Lung (tissue), 12 donors: ENCODE measurements around the gene SHISA5. TPM values are rescaled to one million over a fixed set of nuclear protein-coding genes. Genes with fewer than 3 reads are reported as not detected.

Experiments used
- ATAC-seq: fragments of 200-7000 bp; cut with Tn5 transposase; one replicate; pipeline ENCODE4 v1.9.1; 2020; ENCODE audit warnings: moderate number of reproducible peaks; ENCODE audit not compliant: insufficient read depth, low FRiP score
- DNase-seq, 3 donors: peaks; one replicate each; pipeline ENCODE4 v3.0.0-alpha.2; 2013 to 2017
- H3K27ac ChIP-seq, 2 donors: one replicate each; pipeline ENCODE4 v1.5.1; 2013; ENCODE audit warnings: mild to moderate bottlenecking in 2 of 2, moderate library complexity in 2 of 2, control low read depth in 1 of 2, inconsistent platforms in 1 of 2, low read depth in 1 of 2, low read length in 1 of 2
- H3K27me3 ChIP-seq, 3 donors: one replicate each; pipeline ENCODE4 v1.5.1; 2013; ENCODE audit warnings: low read length in 2 of 3; ENCODE audit not compliant: control insufficient read depth in 3 of 3, insufficient read depth in 3 of 3
- H3K36me3 ChIP-seq, 4 donors: one replicate each; pipeline ENCODE4 v1.5.1; 2013; ENCODE audit warnings: low read length in 4 of 4, mild to moderate bottlenecking in 1 of 4, moderate library complexity in 1 of 4; ENCODE audit not compliant: control insufficient read depth in 4 of 4, insufficient read depth in 4 of 4
- H3K4me1 ChIP-seq, 5 donors: one replicate each; pipeline ENCODE4 v1.5.1; 2013; ENCODE audit warnings: low read length in 5 of 5, mild to moderate bottlenecking in 2 of 5, moderate library complexity in 1 of 5; ENCODE audit not compliant: control insufficient read depth in 5 of 5, insufficient read depth in 5 of 5
- H3K4me3 ChIP-seq: one replicate; pipeline ENCODE4 v1.5.1; 2013; ENCODE audit warnings: mild to moderate bottlenecking, control low read depth, moderate library complexity
- H3K9ac ChIP-seq, 2 donors: one replicate each; pipeline ENCODE4 v1.5.1; 2013; ENCODE audit warnings: low read length in 2 of 2, control low read depth in 1 of 2; ENCODE audit not compliant: insufficient read depth in 1 of 2
- H3K9me3 ChIP-seq, 4 donors: one replicate each; pipeline ENCODE4 v1.5.1; 2013; ENCODE audit warnings: low read length in 3 of 4, mild to moderate bottlenecking in 1 of 4, moderate library complexity in 1 of 4; ENCODE audit not compliant: control insufficient read depth in 4 of 4, insufficient read depth in 3 of 4
- CTCF ChIP-seq: IDR thresholded peaks from 2 replicates; pipeline ENCODE4 v1.5.1; 2012; ENCODE audit warnings: mild to moderate bottlenecking; ENCODE audit errors: control extremely low read depth, extremely low read depth
- WGBS, 2 donors: extraction: QIAGEN DNeasy Blood & Tissue Kit; methylation state at CpG; one replicate each; pipeline ENCODE4 v1.1.7; 2013; 5-methylcytosine and 5-hydroxymethylcytosine counted together
- polyA plus RNA-seq, 2 donors: library from polyadenylated mRNA; stranded (reverse); fragments of 200-250 nt; gene quantifications; one replicate each; pipeline ENCODE4 v1.2.1, GENCODE V29; 2013
- total RNA-seq, 2 donors: library from RNA; depleted of rRNA in 1 of 2; stranded (reverse); fragments of >200 nt in 1 of 2; gene quantifications; one replicate each; pipeline ENCODE4 v1.2.1, GENCODE V29; 2014 to 2021
- donor health status: control.
- donor health status: control.
- donor health status: Bipolar disorder and iron deficiency.
- donor health status: healthy.
- donor health status: DM: yes; HTN: yes; CAD: no.

SHISA5 gene
- total and polyA plus RNA-seq, 4 donors, result 70.5 to 184 (median 131) TPM

- WGBS, 2 donors, result 93 to 96% methylated on average over 3 of the region's 3 CpGs
- no peak for DNase-seq
- Histone ChIP-seq H3K9ac (no peak overlapping the region), H3K9me3 (no peaks in the 10 kb centered on the region), H3K27ac (no peak overlapping the region), H3K4me1 (peaks cover 0 to 5% (median 0%) of the 10 kb centered on the region in 5 donors), H3K36me3 (peaks cover 10 to 31% (median 20%) of the 10 kb centered on the region in 4 donors), H3K4me3 (no peak overlapping the region), H3K27me3 (no peaks in the 10 kb centered on the region)
- no peak for TF ChIP-seq CTCF
- ATAC-seq, result no peak
Measured at GRCh38 chr3:48460517-48460902, 43.5 kb downstream of the SHISA5 start.

- peaks cover 13 to 34% (median 21%) of the 10 kb centered on the region in 4 donors for H3K36me3 ChIP-seq
- no peak for DNase-seq
- 75 to 91% methylated on average over 7 of the region's 7 CpGs for whole genome bisulfite sequencing, 2 donors
Measured at GRCh38 chr3:48459773-48460516, 44.0 kb downstream of the SHISA5 start.

DNA sequence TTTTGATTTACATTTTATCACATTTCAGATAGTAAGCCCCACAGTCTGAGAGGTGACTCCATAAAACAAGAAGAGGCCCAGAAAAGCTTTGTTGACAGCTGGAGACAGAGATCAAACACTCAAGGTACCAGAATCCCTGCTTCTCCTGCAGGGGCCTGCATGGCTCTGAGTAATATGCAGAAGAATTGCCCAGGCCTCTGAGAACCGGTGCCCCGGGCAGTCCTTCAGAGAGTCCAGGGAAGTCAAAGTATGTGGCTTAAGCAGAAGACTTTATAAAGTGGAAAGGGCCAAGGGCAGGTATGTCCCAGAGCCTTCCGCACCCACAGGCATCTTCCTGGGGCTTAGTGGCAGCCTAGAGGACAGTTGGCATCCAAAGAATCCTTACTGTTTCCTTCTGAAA lies 44.6 kb downstream of the SHISA5 start:
- TF ChIP-seq CTCF, result no peak
- H3K36me3 ChIP-seq, result peaks cover 9 to 35% (median 21%) of the 10 kb centered on the region in 4 donors
- H3K27ac ChIP-seq, result peak overlapping the region in 1 of 2 donors; percentile 56

More at GRCh38 chr3:48459773-48460516, 44.0 kb downstream of the SHISA5 start:
- no peak overlapping the region for H3K9ac ChIP-seq
- peak; percentile 56 for ATAC-seq
- no peaks in the 10 kb centered on the region for H3K9me3 ChIP-seq
- no peak for TF ChIP-seq CTCF
- no peaks in the 10 kb centered on the region for H3K4me1 ChIP-seq
- H3K4me3 ChIP-seq, result no peak overlapping the region
- no peaks in the 10 kb centered on the region for H3K27me3 ChIP-seq
- no peak overlapping the region for H3K27ac ChIP-seq

GRCh38 chr3:48456456-48456855 lies 47.5 kb downstream of the SHISA5 start:
- H3K4me3 ChIP-seq, result no peak overlapping the region
- no peaks in the 10 kb centered on the region for H3K4me1 ChIP-seq
- no peaks in the 10 kb centered on the region for H3K9me3 ChIP-seq
- no peak for TF ChIP-seq CTCF
- WGBS, 2 donors, result 100% methylated on average over 1 of the region's 1 CpG
- H3K27ac ChIP-seq, result no peak overlapping the region
- ATAC-seq (no peak), DNase-seq (no peak)
- no peak overlapping the region for H3K9ac ChIP-seq
- peaks cover 15 to 54% (median 31%) of the 10 kb centered on the region in 4 donors for H3K36me3 ChIP-seq
- no peaks in the 10 kb centered on the region for H3K27me3 ChIP-seq

More for the DNA sequence above, 44.6 kb downstream of the SHISA5 start:
- Histone ChIP-seq H3K9me3 (no peaks in the 10 kb centered on the region), H3K27me3 (no peaks in the 10 kb centered on the region), H3K9ac (no peak overlapping the region), H3K4me1 (no peaks in the 10 kb centered on the region), H3K4me3 (no peak overlapping the region)
- WGBS, 2 donors, result 88 to 93% methylated on average over 3 of the region's 3 CpGs
- ATAC-seq, result no peak
- no peak for DNase-seq
